ENCODE results near the gene CHRND. TPM values are rescaled to one million over a fixed set of nuclear protein-coding genes. Genes with fewer than 3 reads are reported as not detected.

The CHRND gene
- polyA plus RNA-seq, 4 donors, result 0.32 to 0.65 (median 0.39) TPM

GRCh38 chr2:232487385-232488096 is 38.4 kb upstream of the CHRND start, which contains the start of gene ECEL1:
TSS of gene ECEL1 (minus strand) at chr2:232487834. CDS start at chr2:232486653, 1,181 bp downstream.
- no peak for DNase-seq (ENCODE audit: low read depth in 4 of 4, low spot score in 3 of 4)

- DNase-seq (ENCODE audit: low read depth in 4 of 4, low spot score in 3 of 4), result no peak
Observed at GRCh38 chr2:232488097-232488711, 37.8 kb upstream of the CHRND start.

- no peak for DNase-seq (ENCODE audit: low read depth in 4 of 4, low spot score in 3 of 4)
Observed at GRCh38 chr2:232488721-232489300, 37.1 kb upstream of the CHRND start.

GRCh38 chr2:232489516-232490220 is 36.3 kb upstream of the CHRND start:
- no peak for DNase-seq (ENCODE audit: low read depth in 4 of 4, low spot score in 3 of 4)

GRCh38 chr2:232490221-232491138 is 35.5 kb upstream of the CHRND start:
- DNase-seq (ENCODE audit: low read depth in 4 of 4, low spot score in 3 of 4), result no peak

GRCh38 chr2:232491139-232491780 is 34.7 kb upstream of the CHRND start:
- no peak for DNase-seq (ENCODE audit: low read depth in 4 of 4, low spot score in 3 of 4)

GRCh38 chr2:232492236-232492848 is 33.6 kb upstream of the CHRND start:
- DNase-seq (ENCODE audit: low read depth in 4 of 4, low spot score in 3 of 4), result no peak

GRCh38 chr2:232492963-232493700 is 32.8 kb upstream of the CHRND start:
- no peak for DNase-seq (ENCODE audit: low read depth in 4 of 4, low spot score in 3 of 4)

GRCh38 chr2:232493701-232494474 is 32.1 kb upstream of the CHRND start:
- no peak for DNase-seq (ENCODE audit: low read depth in 4 of 4, low spot score in 3 of 4)

- DNase-seq (ENCODE audit: low read depth in 4 of 4, low spot score in 3 of 4), result no peak
Observed at GRCh38 chr2:232494542-232494941, 31.4 kb upstream of the CHRND start.

GRCh38 chr2:232495292-232495691 is 30.7 kb upstream of the CHRND start:
- no peak for DNase-seq (ENCODE audit: low read depth in 4 of 4, low spot score in 3 of 4)

- no peak for DNase-seq (ENCODE audit: low read depth in 4 of 4, low spot score in 3 of 4)
Observed at GRCh38 chr2:232496501-232497270, 29.3 kb upstream of the CHRND start.

- no peak for DNase-seq (ENCODE audit: low read depth in 4 of 4, low spot score in 3 of 4)
Observed at GRCh38 chr2:232497348-232497747, 28.6 kb upstream of the CHRND start.

- no peak for DNase-seq (ENCODE audit: low read depth in 4 of 4, low spot score in 3 of 4)
Observed at GRCh38 chr2:232498452-232498851, 27.5 kb upstream of the CHRND start.

GRCh38 chr2:232501331-232501771 is 24.6 kb upstream of the CHRND start:
- DNase-seq (ENCODE audit: low read depth in 4 of 4, low spot score in 3 of 4), result no peak

- DNase-seq (ENCODE audit: low read depth in 4 of 4, low spot score in 3 of 4), result no peak
Observed at GRCh38 chr2:232501794-232502390, 24.1 kb upstream of the CHRND start.

GRCh38 chr2:232502511-232502910 is 23.4 kb upstream of the CHRND start:
- DNase-seq (ENCODE audit: low read depth in 4 of 4, low spot score in 3 of 4), result no peak
